ENCODE data around the gene FRG2.
"Not testable (repeated sequence)": the region's sequence is repeated elsewhere in the genome, so short reads cannot be mapped to it uniquely, and the experiment has no call there.

DNA sequence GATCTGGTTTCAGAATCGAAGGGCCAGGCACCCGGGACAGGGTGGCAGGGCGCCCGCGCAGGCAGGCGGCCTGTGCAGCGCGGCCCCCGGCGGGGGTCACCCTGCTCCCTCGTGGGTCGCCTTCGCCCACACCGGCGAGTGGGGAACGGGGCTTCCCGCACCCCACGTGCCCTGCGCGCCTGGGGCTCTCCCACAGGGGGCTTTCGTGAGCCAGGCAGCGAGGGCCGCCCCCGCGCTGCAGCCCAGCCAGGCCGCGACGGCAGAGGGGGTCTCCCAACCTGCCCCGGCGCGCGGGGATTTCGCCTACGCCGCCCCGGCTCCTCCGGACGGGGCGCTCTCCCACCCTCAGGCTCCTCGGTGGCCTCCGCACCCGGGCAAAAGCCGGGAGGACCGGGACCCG is 41.3 kb upstream of the FRG2 start:
- TF ChIP-seq SMARCC2 (IDR thresholded peaks at IDR 0.05); RAD21 (CRISPR knock-in tag; IDR thresholded peaks at IDR 0.05); MAFK (conservative IDR thresholded peaks at IDR 0.05 in 1 of 2, IDR thresholded peaks at IDR 0.05 in 1 of 2; ENCODE audit: low read length in 2 of 2); CTCF (CRISPR knock-in tag; IDR thresholded peaks at IDR 0.05); JUND (CRISPR knock-in tag; IDR thresholded peaks at IDR 0.05); POLR2A (IDR thresholded peaks at IDR 0.05; ENCODE audit: insufficient read depth in 1 of 2, low read depth in 2 of 2, low read length in 2 of 2); HOXA7 (CRISPR knock-in tag; IDR thresholded peaks at IDR 0.05); ZNF546 (CRISPR knock-in tag; conservative IDR thresholded peaks at IDR 0.05); THAP11 (CRISPR knock-in tag; IDR thresholded peaks at IDR 0.05); MED1 (CRISPR knock-in tag; IDR thresholded peaks at IDR 0.05); RNF2 (conservative IDR thresholded peaks at IDR 0.05; ENCODE audit: low read depth): not testable (repeated sequence)
- TF ChIP-seq, protein P1, sequence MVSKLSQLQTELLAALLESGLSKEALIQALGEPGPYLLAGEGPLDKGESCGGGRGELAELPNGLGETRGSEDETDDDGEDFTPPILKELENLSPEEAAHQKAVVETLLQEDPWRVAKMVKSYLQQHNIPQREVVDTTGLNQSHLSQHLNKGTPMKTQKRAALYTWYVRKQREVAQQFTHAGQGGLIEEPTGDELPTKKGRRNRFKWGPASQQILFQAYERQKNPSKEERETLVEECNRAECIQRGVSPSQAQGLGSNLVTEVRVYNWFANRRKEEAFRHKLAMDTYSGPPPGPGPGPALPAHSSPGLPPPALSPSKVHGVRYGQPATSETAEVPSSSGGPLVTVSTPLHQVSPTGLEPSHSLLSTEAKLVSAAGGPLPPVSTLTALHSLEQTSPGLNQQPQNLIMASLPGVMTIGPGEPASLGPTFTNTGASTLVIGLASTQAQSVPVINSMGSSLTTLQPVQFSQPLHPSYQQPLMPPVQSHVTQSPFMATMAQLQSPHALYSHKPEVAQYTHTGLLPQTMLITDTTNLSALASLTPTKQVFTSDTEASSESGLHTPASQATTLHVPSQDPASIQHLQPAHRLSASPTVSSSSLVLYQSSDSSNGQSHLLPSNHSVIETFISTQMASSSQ (IDR thresholded peaks at IDR 0.05; ENCODE audit: low read depth) = not testable (repeated sequence)
- TF ChIP-seq, protein P1 (CRISPR knock-in tag; IDR thresholded peaks at IDR 0.05; ENCODE audit: borderline replicate concordance) = not testable (repeated sequence)

Measured in HepG2 (cell line).